HepG2 (cell line): ENCODE data around the gene NFE2. TPM values are rescaled to one million over a fixed set of nuclear protein-coding genes. Genes with fewer than 3 reads are reported as not detected.

ENCODE experiments used
- CBX2 ChIP-seq, 2 experiments: fragments of 200-600 bp in 1 of 2; sonication (generic); formaldehyde crosslinking in 1 of 2; IDR thresholded peaks; 2 replicates each; pipeline versions ENCODE4 v1.7.0 to v1.8.1; 2018 to 2022; ENCODE audit warnings: low read depth in 2 of 2, low read length in 1 of 2, mild to moderate bottlenecking in 1 of 2, missing genetic modification reagents in 1 of 2
- CREB1 ChIP-seq, 2 experiments: fragments of 450-650 bp in 1 of 2; IDR thresholded peaks; 2 replicates each; pipeline ENCODE4 v1.6.1; 2016 to 2017; ENCODE audit warnings: control low read depth in 1 of 2, mild to moderate bottlenecking in 1 of 2, missing compliant biosample characterization in 1 of 2, missing genetic modification characterization in 1 of 2
- GATA4 ChIP-seq: sonication (generic); IDR thresholded peaks from 2 replicates; pipeline ENCODE4 v1.6.1; 2016; ENCODE audit warnings: antibody characterized with exemption, low read depth, borderline replicate concordance
- KLF15 ChIP-seq: sonication (generic); formaldehyde crosslinking; IDR thresholded peaks from 2 replicates; pipeline ENCODE4 v1.8.1; 2023; ENCODE audit warnings: borderline replicate concordance, mild to moderate bottlenecking, inconsistent platforms, missing genetic modification reagents, mixed read lengths
- SIX4 ChIP-seq: sonication (generic); formaldehyde crosslinking; IDR thresholded peaks from 2 replicates; pipeline ENCODE4 v1.4.0; 2020; ENCODE audit warnings: missing genetic modification reagents
- SMARCC2 ChIP-seq: fragments of 450-650 bp; IDR thresholded peaks from 2 replicates; pipeline ENCODE4 v1.6.1; 2017; ENCODE audit warnings: antibody characterized with exemption, mild to moderate bottlenecking
- ZFP36 ChIP-seq: fragments of 150-350 bp; IDR thresholded peaks from 2 replicates; pipeline ENCODE4 v1.6.1; 2018; ENCODE audit warnings: borderline replicate concordance, low read length, low read depth; ENCODE audit not compliant: partially characterized antibody
- ZNF446 ChIP-seq: sonication (generic); formaldehyde crosslinking; IDR thresholded peaks from 2 replicates; pipeline ENCODE4 v1.5.0; 2020; ENCODE audit warnings: mild to moderate bottlenecking, missing genetic modification reagents
- ZNF468 ChIP-seq: sonication (generic); formaldehyde crosslinking; IDR thresholded peaks from 2 replicates; pipeline ENCODE4 v1.8.0; 2022; ENCODE audit warnings: mild to moderate bottlenecking, moderate library complexity, missing genetic modification reagents
- ZNF563 ChIP-seq: sonication (generic); formaldehyde crosslinking; IDR thresholded peaks from 2 replicates; pipeline ENCODE4 v1.8.0; 2022; ENCODE audit warnings: mild to moderate bottlenecking, moderate library complexity, missing genetic modification reagents
- ZNF891 ChIP-seq: sonication (generic); formaldehyde crosslinking; IDR thresholded peaks from 2 replicates; pipeline ENCODE4 v1.5.0; 2020; ENCODE audit warnings: mild to moderate bottlenecking, missing genetic modification reagents
- polyA plus RNA-seq, 8 experiments: library from polyadenylated mRNA; depleted of rRNA in 3 of 8; stranded (reverse) in 7 of 8; unstranded in 1 of 8; fragments of >200 nt; fragmentation: Illumina TruSeq in 4 of 8; extraction: Trizol in 4 of 8; gene quantifications; 2 replicates each; pipeline versions ENCODE4 v1.2.1 to v1.2.3, GENCODE V29; 2011 to 2016; ENCODE audit warnings: low read depth in 4 of 8, missing spikeins in 1 of 8, mixed read lengths in 1 of 8; ENCODE audit not compliant: insufficient read depth in 1 of 8
- total RNA-seq, 5 experiments: library from RNA; depleted of rRNA; stranded (reverse); fragments of >200 nt; fragmentation: Illumina TruSeq; extraction: Trizol; gene quantifications; 2 replicates each; pipeline ENCODE4 v1.2.3, GENCODE V29; 2016; ENCODE audit warnings: low read depth in 1 of 5
- TF ChIP-seq, protein P1 (sequence below): fragments of 450-650 bp; IDR thresholded peaks from 2 replicates; pipeline ENCODE4 v1.6.1; 2017; ENCODE audit warnings: mild to moderate bottlenecking
- TF ChIP-seq, protein P2 (sequence below): sonication (generic); formaldehyde crosslinking; IDR thresholded peaks from 2 replicates; pipeline ENCODE4 v1.5.1; 2020; ENCODE audit warnings: mild to moderate bottlenecking, missing genetic modification reagents, moderate library complexity
- TF ChIP-seq, protein P3 (sequence below): sonication (generic); formaldehyde crosslinking; IDR thresholded peaks from 2 replicates; pipeline ENCODE4 v1.8.0; 2022; ENCODE audit warnings: mild to moderate bottlenecking, missing genetic modification reagents; ENCODE audit not compliant: insufficient replicate concordance
- TF ChIP-seq, protein P4 (sequence below): sonication (generic); formaldehyde crosslinking; IDR thresholded peaks from 2 replicates; pipeline ENCODE4 v1.4.0; 2020; ENCODE audit warnings: low read depth, mild to moderate bottlenecking, missing genetic modification reagents
- TF ChIP-seq, protein P5 (sequence below): sonication (generic); formaldehyde crosslinking; IDR thresholded peaks from 2 replicates; pipeline ENCODE4 v1.4.0; 2020; ENCODE audit warnings: missing genetic modification reagents

The NFE2 gene
- total and polyA plus RNA-seq, 2 of the 13 experiments (the other 11 are each of a cell fraction or from before 2014, with no cell fraction given), result 4.5 to 7.8 TPM

DNA sequence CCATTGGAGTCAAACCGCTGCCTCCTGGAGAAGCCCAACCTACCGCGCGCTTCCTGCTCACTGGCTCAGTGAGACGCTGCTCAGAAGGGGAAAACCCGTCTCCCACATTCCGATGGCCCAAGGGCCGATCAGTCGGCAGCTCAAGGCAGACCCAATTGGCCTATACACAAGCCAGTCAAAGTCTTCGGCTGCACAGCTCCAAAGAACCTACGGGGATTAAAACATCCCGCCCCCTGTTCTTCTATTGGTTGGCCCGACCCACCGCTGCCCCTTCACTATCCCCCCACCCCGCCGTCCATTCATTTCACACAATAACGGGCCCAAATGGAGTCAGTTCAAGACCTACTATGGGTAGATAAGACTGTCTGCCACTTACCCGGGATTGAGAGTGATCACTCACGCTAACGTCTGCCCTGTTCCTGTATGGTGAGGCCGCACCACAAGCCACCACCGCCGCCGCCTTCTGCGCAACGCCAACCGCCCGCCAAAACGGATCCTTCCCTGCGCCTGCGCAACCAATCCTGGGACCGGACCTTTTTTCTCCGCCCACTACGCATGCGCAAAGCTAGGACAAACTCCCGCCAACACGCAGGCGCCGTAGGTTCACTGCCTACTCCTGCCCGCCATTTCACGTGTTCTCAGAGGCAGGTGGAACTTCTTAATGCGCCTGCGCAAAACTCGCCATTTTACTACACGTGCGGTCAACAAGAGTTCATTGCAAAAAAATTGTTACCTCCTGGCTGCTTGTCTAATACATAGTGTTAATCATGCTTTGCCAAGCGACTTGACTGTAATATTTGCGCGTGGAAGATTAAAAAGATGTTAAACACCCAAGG lies 21.0 kb downstream of the NFE2 start, which contains the start of gene CBX5 (continued):
- TF ChIP-seq, protein P1, sequence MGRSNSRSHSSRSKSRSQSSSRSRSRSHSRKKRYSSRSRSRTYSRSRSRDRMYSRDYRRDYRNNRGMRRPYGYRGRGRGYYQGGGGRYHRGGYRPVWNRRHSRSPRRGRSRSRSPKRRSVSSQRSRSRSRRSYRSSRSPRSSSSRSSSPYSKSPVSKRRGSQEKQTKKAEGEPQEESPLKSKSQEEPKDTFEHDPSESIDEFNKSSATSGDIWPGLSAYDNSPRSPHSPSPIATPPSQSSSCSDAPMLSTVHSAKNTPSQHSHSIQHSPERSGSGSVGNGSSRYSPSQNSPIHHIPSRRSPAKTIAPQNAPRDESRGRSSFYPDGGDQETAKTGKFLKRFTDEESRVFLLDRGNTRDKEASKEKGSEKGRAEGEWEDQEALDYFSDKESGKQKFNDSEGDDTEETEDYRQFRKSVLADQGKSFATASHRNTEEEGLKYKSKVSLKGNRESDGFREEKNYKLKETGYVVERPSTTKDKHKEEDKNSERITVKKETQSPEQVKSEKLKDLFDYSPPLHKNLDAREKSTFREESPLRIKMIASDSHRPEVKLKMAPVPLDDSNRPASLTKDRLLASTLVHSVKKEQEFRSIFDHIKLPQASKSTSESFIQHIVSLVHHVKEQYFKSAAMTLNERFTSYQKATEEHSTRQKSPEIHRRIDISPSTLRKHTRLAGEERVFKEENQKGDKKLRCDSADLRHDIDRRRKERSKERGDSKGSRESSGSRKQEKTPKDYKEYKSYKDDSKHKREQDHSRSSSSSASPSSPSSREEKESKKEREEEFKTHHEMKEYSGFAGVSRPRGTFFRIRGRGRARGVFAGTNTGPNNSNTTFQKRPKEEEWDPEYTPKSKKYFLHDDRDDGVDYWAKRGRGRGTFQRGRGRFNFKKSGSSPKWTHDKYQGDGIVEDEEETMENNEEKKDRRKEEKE, result no peak
- no peak; the same call in 1 of the 2 replicates for TF ChIP-seq ZNF563 (CRISPR knock-in tag)
- no peak for TF ChIP-seq GATA4
- TF ChIP-seq, protein P2, sequence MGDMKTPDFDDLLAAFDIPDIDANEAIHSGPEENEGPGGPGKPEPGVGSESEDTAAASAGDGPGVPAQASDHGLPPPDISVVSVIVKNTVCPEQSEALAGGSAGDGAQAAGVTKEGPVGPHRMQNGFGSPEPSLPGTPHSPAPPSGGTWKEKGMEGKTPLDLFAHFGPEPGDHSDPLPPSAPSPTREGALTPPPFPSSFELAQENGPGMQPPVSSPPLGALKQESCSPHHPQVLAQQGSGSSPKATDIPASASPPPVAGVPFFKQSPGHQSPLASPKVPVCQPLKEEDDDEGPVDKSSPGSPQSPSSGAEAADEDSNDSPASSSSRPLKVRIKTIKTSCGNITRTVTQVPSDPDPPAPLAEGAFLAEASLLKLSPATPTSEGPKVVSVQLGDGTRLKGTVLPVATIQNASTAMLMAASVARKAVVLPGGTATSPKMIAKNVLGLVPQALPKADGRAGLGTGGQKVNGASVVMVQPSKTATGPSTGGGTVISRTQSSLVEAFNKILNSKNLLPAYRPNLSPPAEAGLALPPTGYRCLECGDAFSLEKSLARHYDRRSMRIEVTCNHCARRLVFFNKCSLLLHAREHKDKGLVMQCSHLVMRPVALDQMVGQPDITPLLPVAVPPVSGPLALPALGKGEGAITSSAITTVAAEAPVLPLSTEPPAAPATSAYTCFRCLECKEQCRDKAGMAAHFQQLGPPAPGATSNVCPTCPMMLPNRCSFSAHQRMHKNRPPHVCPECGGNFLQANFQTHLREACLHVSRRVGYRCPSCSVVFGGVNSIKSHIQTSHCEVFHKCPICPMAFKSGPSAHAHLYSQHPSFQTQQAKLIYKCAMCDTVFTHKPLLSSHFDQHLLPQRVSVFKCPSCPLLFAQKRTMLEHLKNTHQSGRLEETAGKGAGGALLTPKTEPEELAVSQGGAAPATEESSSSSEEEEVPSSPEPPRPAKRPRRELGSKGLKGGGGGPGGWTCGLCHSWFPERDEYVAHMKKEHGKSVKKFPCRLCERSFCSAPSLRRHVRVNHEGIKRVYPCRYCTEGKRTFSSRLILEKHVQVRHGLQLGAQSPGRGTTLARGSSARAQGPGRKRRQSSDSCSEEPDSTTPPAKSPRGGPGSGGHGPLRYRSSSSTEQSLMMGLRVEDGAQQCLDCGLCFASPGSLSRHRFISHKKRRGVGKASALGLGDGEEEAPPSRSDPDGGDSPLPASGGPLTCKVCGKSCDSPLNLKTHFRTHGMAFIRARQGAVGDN, result peak; percentile 95
- TF ChIP-seq CBX2 (IDR thresholded peaks at IDR 0.05; ENCODE audit: low read depth, low read length), result no peak
- TF ChIP-seq CBX2 (CRISPR knock-in tag; IDR thresholded peaks at IDR 0.05; ENCODE audit: low read depth), result no peak
- TF ChIP-seq, protein P3, sequence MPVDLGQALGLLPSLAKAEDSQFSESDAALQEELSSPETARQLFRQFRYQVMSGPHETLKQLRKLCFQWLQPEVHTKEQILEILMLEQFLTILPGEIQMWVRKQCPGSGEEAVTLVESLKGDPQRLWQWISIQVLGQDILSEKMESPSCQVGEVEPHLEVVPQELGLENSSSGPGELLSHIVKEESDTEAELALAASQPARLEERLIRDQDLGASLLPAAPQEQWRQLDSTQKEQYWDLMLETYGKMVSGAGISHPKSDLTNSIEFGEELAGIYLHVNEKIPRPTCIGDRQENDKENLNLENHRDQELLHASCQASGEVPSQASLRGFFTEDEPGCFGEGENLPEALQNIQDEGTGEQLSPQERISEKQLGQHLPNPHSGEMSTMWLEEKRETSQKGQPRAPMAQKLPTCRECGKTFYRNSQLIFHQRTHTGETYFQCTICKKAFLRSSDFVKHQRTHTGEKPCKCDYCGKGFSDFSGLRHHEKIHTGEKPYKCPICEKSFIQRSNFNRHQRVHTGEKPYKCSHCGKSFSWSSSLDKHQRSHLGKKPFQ (CRISPR knock-in tag), result no peak
- TF ChIP-seq, protein P4, sequence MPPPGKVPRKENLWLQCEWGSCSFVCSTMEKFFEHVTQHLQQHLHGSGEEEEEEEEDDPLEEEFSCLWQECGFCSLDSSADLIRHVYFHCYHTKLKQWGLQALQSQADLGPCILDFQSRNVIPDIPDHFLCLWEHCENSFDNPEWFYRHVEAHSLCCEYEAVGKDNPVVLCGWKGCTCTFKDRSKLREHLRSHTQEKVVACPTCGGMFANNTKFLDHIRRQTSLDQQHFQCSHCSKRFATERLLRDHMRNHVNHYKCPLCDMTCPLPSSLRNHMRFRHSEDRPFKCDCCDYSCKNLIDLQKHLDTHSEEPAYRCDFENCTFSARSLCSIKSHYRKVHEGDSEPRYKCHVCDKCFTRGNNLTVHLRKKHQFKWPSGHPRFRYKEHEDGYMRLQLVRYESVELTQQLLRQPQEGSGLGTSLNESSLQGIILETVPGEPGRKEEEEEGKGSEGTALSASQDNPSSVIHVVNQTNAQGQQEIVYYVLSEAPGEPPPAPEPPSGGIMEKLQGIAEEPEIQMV (CRISPR knock-in tag), result no peak
- TF ChIP-seq SIX4 (CRISPR knock-in tag), result no peak
- peak; percentile 60 for TF ChIP-seq CREB1 (IDR thresholded peaks at IDR 0.05)
- 0 out of 2 replicates have a peak, but pooled peaks have one; percentile 30 for TF ChIP-seq CREB1 (CRISPR knock-in tag; IDR thresholded peaks at IDR 0.05)
- TF ChIP-seq ZNF446 (CRISPR knock-in tag), result no peak
- no peak for TF ChIP-seq ZNF468 (CRISPR knock-in tag)
- no peak for TF ChIP-seq ZFP36
- no peak for TF ChIP-seq SMARCC2
- no peak; the same call in 1 of the 2 replicates for TF ChIP-seq KLF15 (CRISPR knock-in tag)
- TF ChIP-seq ZNF891 (CRISPR knock-in tag), result 0 out of 2 replicates have a peak, but pooled peaks have one; percentile 49
- TF ChIP-seq, protein P5, sequence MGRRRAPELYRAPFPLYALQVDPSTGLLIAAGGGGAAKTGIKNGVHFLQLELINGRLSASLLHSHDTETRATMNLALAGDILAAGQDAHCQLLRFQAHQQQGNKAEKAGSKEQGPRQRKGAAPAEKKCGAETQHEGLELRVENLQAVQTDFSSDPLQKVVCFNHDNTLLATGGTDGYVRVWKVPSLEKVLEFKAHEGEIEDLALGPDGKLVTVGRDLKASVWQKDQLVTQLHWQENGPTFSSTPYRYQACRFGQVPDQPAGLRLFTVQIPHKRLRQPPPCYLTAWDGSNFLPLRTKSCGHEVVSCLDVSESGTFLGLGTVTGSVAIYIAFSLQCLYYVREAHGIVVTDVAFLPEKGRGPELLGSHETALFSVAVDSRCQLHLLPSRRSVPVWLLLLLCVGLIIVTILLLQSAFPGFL (CRISPR knock-in tag), result no peak
